AG08396 (cell line): ENCODE results near the gene ARHGAP42.
A peak's percentile ranks its signal among the peaks of the same experiment; 100 is the strongest.
"Not testable (repeated sequence)": the region's sequence is repeated elsewhere in the genome, so short reads cannot be mapped to it uniquely, and the experiment has no call there.

Experiments used
- DNase-seq: peaks from one replicate; pipeline ENCODE4 v3.0.0; 2012; ENCODE audit warnings: low spot score, mixed read lengths

Gene ARHGAP42

GRCh38 chr11:100727410-100727809 is 40.3 kb downstream of the ARHGAP42 start:
- DNase-seq, result no peak

- DNase-seq, result no peak
Measured at GRCh38 chr11:100730266-100730665, 43.2 kb downstream of the ARHGAP42 start.

- no peak for DNase-seq
Measured at GRCh38 chr11:100731471-100731870, 44.4 kb downstream of the ARHGAP42 start.

GRCh38 chr11:100732949-100733348 is 45.9 kb downstream of the ARHGAP42 start:
- DNase-seq, result no peak

DNA sequence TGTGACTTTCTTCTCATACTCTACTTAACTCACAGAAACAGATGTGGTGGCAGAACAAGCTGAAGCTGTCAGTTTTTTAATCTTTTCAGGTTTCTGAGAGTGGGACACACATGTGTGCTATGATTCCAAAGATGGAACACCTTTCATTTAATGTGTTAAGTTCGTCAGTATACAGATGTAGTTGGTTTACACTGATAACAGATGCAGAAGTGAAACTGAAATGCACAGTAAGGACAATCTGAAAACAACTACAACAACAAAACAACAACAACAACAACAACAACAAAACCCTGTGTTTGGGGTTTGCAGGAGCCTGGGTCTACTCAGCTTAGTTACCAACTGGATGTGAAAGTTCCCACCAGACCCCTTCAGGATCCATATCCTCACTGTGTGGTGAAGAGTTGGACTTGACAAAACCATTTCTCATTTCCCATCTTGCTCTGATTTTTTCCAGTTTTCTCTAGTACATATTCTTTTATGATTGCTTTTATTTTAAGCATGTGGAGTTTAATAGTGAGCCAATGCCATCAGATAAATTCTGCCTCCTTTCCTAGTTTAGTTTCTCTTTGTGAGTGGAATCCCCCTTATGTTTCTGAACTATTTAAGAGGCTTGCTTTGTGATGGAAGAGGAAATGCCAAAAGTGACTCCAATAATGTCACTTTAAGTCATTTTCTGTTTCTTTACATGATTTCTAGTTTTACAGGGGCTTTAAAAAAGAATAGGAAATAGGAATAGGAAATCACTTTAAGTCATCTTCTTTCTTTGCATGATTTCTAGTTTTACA is 47.8 kb downstream of the ARHGAP42 start:
- DNase-seq, result no peak

DNA sequence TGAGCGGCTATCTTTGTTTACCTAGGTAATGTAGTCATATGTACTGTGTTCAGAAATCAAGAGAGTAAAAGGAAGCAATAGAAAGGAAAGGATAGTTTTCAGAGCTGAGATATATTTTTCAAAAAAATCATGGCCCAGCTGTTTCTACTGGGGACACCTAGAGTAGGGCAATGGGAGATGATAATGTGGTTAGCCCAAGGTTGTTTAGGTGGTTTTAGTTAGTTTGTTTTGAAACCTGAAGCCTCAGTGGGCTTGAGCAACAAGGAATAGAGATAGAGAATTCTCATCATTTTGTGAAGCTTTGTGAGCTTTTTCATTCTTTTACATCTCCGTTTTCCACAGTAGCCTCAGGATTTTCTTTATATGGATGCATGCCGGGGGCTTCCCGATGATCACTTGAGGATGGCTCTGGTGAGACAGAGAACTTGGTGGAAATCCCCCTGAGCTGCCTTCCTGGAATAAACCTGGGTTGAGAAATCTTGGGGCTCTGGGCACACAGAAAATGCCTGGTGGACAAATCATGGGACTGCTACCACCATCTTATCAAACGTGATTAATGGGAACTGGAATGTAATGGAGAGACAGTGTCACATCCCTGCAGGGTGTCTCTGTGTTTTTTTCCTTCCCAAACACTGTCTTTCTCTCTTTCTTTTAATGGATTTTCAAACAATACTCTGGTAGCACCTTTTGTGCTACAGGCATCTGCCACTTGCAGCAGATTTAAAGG is 49.0 kb downstream of the ARHGAP42 start:
- DNase-seq, result no peak

DNA sequence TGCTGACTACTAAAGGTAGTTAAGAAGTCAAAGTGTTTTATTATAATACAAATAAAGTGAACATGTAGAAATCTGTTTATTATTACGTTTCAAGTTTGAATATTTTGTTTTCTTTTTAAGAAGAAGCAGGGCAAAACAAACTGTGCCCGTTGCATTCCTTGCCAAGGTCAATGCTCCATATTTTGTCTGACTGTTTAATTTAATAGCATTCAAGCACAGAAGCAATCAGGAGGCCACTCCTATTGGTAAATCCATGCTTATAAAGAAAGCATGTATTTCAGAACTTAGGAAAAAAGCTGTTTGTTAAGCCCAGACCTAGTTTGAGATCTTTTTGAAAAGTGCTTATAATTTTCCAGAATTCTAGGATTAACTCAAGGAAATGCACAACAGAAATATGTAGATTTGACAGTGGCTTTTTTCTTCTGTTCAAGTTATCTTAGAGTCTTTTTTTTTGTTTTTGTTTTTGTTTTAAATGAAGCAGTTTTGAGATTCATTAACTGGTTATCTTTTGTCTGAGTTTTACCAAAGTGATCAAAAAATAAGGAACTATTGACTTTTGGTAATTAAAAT is 51.7 kb downstream of the ARHGAP42 start:
- DNase-seq, result no peak

- DNase-seq, result peak; percentile 57
Measured at GRCh38 chr11:100739666-100740065, 52.6 kb downstream of the ARHGAP42 start.

GRCh38 chr11:100740440-100740839 is 53.4 kb downstream of the ARHGAP42 start:
- DNase-seq, result no peak

- DNase-seq, result peak; percentile 18
Measured at GRCh38 chr11:100741866-100742625, 55.0 kb downstream of the ARHGAP42 start.

DNA sequence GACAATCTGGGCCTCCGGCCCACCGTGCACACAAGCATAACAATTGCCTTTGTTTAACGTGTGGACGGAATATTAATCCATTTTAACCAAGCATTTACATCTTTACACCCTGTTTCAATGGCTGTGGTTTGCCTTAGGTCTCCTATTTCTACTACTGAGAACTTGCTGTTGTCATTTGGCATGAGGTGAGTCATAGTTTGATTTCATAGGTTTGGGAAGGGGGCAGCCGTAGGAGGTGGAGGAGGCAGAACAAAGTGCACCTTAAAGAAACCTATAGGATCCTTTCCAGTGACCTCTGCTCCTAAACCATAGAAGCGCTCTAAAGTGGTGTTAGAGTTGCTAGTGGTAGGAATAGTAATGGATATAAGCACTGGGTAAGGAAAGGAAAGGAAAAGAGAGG is 59.4 kb downstream of the ARHGAP42 start:
- DNase-seq, result no peak

GRCh38 chr11:100748153-100748552 is 61.1 kb downstream of the ARHGAP42 start:
- DNase-seq, result no peak

- DNase-seq, result not testable (repeated sequence)
Measured at GRCh38 chr11:100749887-100750565, 62.9 kb downstream of the ARHGAP42 start.

GRCh38 chr11:100750566-100750891 is 63.4 kb downstream of the ARHGAP42 start:
- DNase-seq, result not testable (repeated sequence)

- DNase-seq, result no peak
Measured at GRCh38 chr11:100752371-100753171, 65.5 kb downstream of the ARHGAP42 start.

DNA sequence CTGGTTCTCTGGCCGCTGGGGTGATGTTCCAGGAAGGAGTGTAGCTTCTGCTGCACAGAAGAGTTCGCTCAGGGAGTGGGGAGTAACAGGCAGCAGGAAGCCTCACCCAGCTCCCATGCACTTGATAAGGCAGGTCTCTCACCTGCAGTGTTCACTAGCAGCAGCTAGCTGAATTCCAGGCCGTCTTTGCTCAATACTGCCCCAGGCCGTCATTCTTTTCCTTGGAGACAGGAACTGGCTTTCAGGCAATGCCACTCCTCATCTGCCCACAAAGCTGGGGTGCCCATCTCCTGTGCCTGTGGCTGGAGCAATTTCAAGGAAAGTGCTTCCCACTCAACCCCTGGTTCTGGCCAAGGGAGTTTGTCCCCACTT is 66.1 kb downstream of the ARHGAP42 start:
- DNase-seq, result no peak

- DNase-seq, result no peak
Measured at GRCh38 chr11:100753571-100753970, 66.5 kb downstream of the ARHGAP42 start.

DNA sequence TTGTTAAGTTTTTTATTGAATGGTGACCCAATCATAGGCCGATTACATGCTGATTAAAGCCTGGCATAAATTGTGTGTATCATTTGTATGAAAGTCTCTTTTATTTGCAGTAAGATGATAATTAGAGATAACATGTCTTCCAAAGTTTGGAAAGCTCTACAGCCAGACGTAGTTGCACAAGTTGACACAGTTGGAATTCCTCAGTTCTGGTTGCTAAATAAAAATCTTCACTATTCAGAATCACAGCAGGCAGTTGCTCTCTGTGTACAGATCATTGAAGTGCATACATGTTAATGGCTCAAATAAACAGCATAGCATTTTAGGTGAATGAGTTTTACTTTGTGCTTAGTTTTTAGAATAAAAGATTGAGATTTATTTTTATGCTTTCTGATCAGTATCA is 69.5 kb downstream of the ARHGAP42 start:
- DNase-seq, result no peak

GRCh38 chr11:100757646-100758045 is 70.6 kb downstream of the ARHGAP42 start:
- no peak for DNase-seq

- no peak for DNase-seq
Measured at GRCh38 chr11:100759106-100759505, 72.0 kb downstream of the ARHGAP42 start.

DNA sequence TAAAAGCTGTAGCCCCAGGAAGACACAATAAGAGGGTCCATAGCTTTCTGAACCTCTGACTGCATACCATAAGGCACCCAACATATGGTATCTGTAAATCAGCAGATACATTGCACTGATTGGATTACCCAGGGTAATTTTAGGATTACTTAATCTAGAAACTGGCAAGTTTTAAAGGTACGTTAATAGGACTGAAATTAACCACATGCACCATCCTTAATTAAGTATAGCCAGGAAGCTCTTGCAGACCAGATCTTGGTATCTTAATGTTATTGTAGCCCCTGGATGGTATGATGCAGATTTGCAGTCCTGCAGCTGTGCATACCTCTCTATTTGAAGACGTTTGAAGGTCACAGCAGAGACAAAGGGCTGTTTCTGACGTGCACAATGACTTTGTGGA is 72.8 kb downstream of the ARHGAP42 start:
- no peak for DNase-seq
